CD14-positive monocyte (primary cell): ENCODE results near the gene BOLA3. TPM values are rescaled to one million over a fixed set of nuclear protein-coding genes. Genes with fewer than 3 reads are reported as not detected.
A peak's percentile ranks its signal among the peaks of the same experiment; 100 is the strongest.
"Not testable (repeated sequence)": the region's sequence is repeated elsewhere in the genome, so short reads cannot be mapped to it uniquely, and the experiment has no call there.

Source experiments
- DNase-seq, 3 donors: peaks; one replicate each; pipeline ENCODE4 v3.0.0-alpha.2; 2011 to 2022
- H2AFZ ChIP-seq: 2 replicates; pipeline ENCODE4 v1.6.0; 2012; ENCODE audit warnings: mild to moderate bottlenecking, low read depth, low read length, inconsistent platforms; ENCODE audit not compliant: insufficient read depth, poor library complexity, severe bottlenecking
- H3K27ac ChIP-seq, 2 donors: 1 replicate in 1 of 2; 2 replicates in 1 of 2; pipeline ENCODE4 v1.5.1; 2012 to 2013; ENCODE audit warnings: low read length in 2 of 2, control low read depth in 1 of 2, inconsistent platforms in 1 of 2, low read depth in 1 of 2, mild to moderate bottlenecking in 1 of 2
- H3K27me3 ChIP-seq, 2 donors: one replicate each; pipeline versions ENCODE4 v1.6.0 to v1.6.1; 2011 to 2013; ENCODE audit warnings: low read length in 2 of 2; ENCODE audit not compliant: control insufficient read depth in 2 of 2, insufficient read depth in 2 of 2
- H3K36me3 ChIP-seq, 2 donors: replicated peaks in 1 of 2; 1 replicate in 1 of 2; 2 replicates in 1 of 2; pipeline versions ENCODE4 v1.5.1 to v1.6.1; 2012 to 2013; ENCODE audit warnings: low read length in 2 of 2, control low read depth in 1 of 2, inconsistent platforms in 1 of 2, mild to moderate bottlenecking in 1 of 2; ENCODE audit not compliant: insufficient read depth in 2 of 2, control insufficient read depth in 1 of 2
- H3K4me1 ChIP-seq, 2 donors: 1 replicate in 1 of 2; 2 replicates in 1 of 2; pipeline versions ENCODE4 v1.5.1 to v1.6.1; 2012 to 2013; ENCODE audit warnings: low read length in 2 of 2, control low read depth in 1 of 2, inconsistent platforms in 1 of 2, mild to moderate bottlenecking in 1 of 2, moderate library complexity in 1 of 2; ENCODE audit not compliant: insufficient read depth in 2 of 2, control insufficient read depth in 1 of 2
- H3K4me2 ChIP-seq: replicated peaks from 2 replicates; pipeline ENCODE3; 2012; ENCODE audit warnings: low read length, moderate library complexity, mild to moderate bottlenecking; ENCODE audit not compliant: poor library complexity, severe bottlenecking; ENCODE audit errors: extremely low read depth
- H3K4me3 ChIP-seq, 3 experiments: fragments of 200-600 bp in 1 of 3; sonication (generic) in 1 of 3; replicated peaks in 1 of 3; 1 replicate in 2 of 3; 2 replicates in 1 of 3; pipeline ENCODE4 v1.5.1; 2011 to 2013; ENCODE audit warnings: low read length in 3 of 3, mild to moderate bottlenecking in 3 of 3, control low read depth in 2 of 3, low read depth in 2 of 3, inconsistent platforms in 1 of 3, moderate library complexity in 1 of 3
- H3K79me2 ChIP-seq: 2 replicates; pipeline ENCODE4 v1.6.0; 2012; ENCODE audit warnings: mild to moderate bottlenecking, control low read depth, inconsistent platforms, low read length, moderate library complexity; ENCODE audit not compliant: insufficient read depth
- H3K9ac ChIP-seq: 2 replicates; pipeline ENCODE4 v1.6.0; 2017; ENCODE audit warnings: low read length, mild to moderate bottlenecking; ENCODE audit not compliant: insufficient read depth, poor library complexity, severe bottlenecking
- H3K9me3 ChIP-seq, 2 donors: replicated peaks in 1 of 2; 1 replicate in 1 of 2; 2 replicates in 1 of 2; pipeline versions ENCODE4 v1.5.1 to v1.6.1; 2012 to 2013; ENCODE audit warnings: low read length in 2 of 2, control low read depth in 1 of 2; ENCODE audit not compliant: control insufficient read depth in 1 of 2, insufficient read depth in 1 of 2
- H4K20me1 ChIP-seq: 2 replicates; pipeline ENCODE4 v1.6.0; 2012; ENCODE audit warnings: mild to moderate bottlenecking, low read length, control low read depth, moderate library complexity; ENCODE audit not compliant: insufficient read depth
- H3K27ac Mint-ChIP-seq, 7 donors: one replicate each; pipeline ENCODE4 v1.8.0; 2020; ENCODE audit warnings: mild to moderate bottlenecking in 7 of 7, mixed read lengths in 7 of 7, moderate library complexity in 6 of 7, inconsistent platforms in 2 of 7
- H3K27me3 Mint-ChIP-seq, 3 donors: one replicate each; pipeline ENCODE4 v1.8.0; 2021 to 2022; ENCODE audit warnings: low read depth in 3 of 3, mild to moderate bottlenecking in 3 of 3, mixed read lengths in 3 of 3, moderate library complexity in 3 of 3, inconsistent platforms in 1 of 3
- H3K36me3 Mint-ChIP-seq, 2 donors: one replicate each; pipeline ENCODE4 v1.8.0; 2020; ENCODE audit warnings: mixed read lengths in 2 of 2, inconsistent platforms in 1 of 2, mild to moderate bottlenecking in 1 of 2
- H3K4me1 Mint-ChIP-seq: one replicate; pipeline ENCODE4 v1.8.0; 2020; ENCODE audit warnings: mild to moderate bottlenecking, mixed read lengths
- H3K4me3 Mint-ChIP-seq, 2 donors: one replicate each; pipeline ENCODE4 v1.8.0; 2020; ENCODE audit warnings: mild to moderate bottlenecking in 2 of 2, mixed read lengths in 2 of 2, moderate library complexity in 1 of 2
- H3K9me3 Mint-ChIP-seq, 7 donors: one replicate each; pipeline ENCODE4 v1.8.0; 2020 to 2022; ENCODE audit warnings: mixed read lengths in 7 of 7, mild to moderate bottlenecking in 6 of 7, moderate library complexity in 6 of 7, inconsistent platforms in 2 of 7
- CTCF ChIP-seq: fragments of 200-600 bp; IDR thresholded peaks from one replicate; pipeline ENCODE4 v1.8.0; 2022; ENCODE audit warnings: antibody characterized with exemption, mild to moderate bottlenecking
- WGBS: methylation state at CpG from one replicate; pipeline ENCODE4 v1.1.5; 2013; ENCODE audit warnings: missing lambda C conversion rate; ENCODE audit not compliant: insufficient coverage; 5-methylcytosine and 5-hydroxymethylcytosine counted together
- intact Hi-C, 2 donors: fragments of 100-400 bp; cut with micrococcal nuclease; formaldehyde crosslinking; loops; one replicate each; pipeline versions ENCODE4 v1.15.0 to v1.15.1; 2023
- polyA plus RNA-seq, 3 donors: library from polyadenylated mRNA; depleted of rRNA in 1 of 3; unstranded in 2 of 3; stranded (reverse) in 1 of 3; fragments of 300-500 nt in 2 of 3; fragments of >200 nt in 1 of 3; fragmentation: Illumina TruSeq in 2 of 3; gene quantifications; 1 replicate in 2 of 3; 2 replicates in 1 of 3; pipeline ENCODE4 v1.2.3, GENCODE V29; 2012 to 2021

BOLA3 gene
- polyA plus RNA-seq, 3 donors, result 3.9 to 8.0 (median 7.7) TPM

- no peak overlapping the region for H3K27ac Mint-ChIP-seq
- H3K4me3 Mint-ChIP-seq, result no peak overlapping the region
- Histone ChIP-seq H3K36me3 (no peaks in the 10 kb centered on the region), H3K4me3 (no peak overlapping the region), H2AFZ (no peak overlapping the region), H3K79me2 (peaks cover 12% of the 10 kb centered on the region), H3K9ac (no peak overlapping the region), H3K27ac (no peak overlapping the region), H3K27me3 (no peaks in the 10 kb centered on the region), H4K20me1 (no peaks in the 10 kb centered on the region), H3K9me3 (no peaks in the 10 kb centered on the region), H3K4me1 (peaks cover 43 to 53% of the 10 kb centered on the region in 2 donors), H3K4me2 (no peak overlapping the region)
- peaks cover 0 to 8% (median 0%) of the 10 kb centered on the region in 3 donors for H3K27me3 Mint-ChIP-seq
- TF ChIP-seq CTCF, result no peak
- peaks cover 44% of the 10 kb centered on the region for H3K4me1 Mint-ChIP-seq
- no peaks in the 10 kb centered on the region for H3K36me3 Mint-ChIP-seq
- intact Hi-C loops, result no loop called here
- peaks cover 0 to 2% (median 0%) of the 10 kb centered on the region in 7 donors for H3K9me3 Mint-ChIP-seq
- WGBS, result 100% methylated on average over 1 of the region's 3 CpGs
- no peak for DNase-seq
Observed at GRCh38 chr2:74188696-74189095, 41.0 kb upstream of the BOLA3 start.

GRCh38 chr2:74188018-74188601, 40.4 kb upstream of the BOLA3 start:
- Mint-ChIP-seq H3K27ac (peak overlapping the region; percentile 6 to 74 (median 52)), H3K36me3 (no peaks in the 10 kb centered on the region), H3K9me3 (peaks cover 0 to 2% (median 0%) of the 10 kb centered on the region in 7 donors), H3K4me3 (no peak overlapping the region), H3K27me3 (peaks cover 0 to 8% (median 0%) of the 10 kb centered on the region in 3 donors), H3K4me1 (peaks cover 47% of the 10 kb centered on the region)
- TF ChIP-seq CTCF, result no peak
- Histone ChIP-seq H3K27me3 (no peaks in the 10 kb centered on the region), H3K9ac (no peak overlapping the region), H2AFZ (no peak overlapping the region), H3K79me2 (peaks cover 12% of the 10 kb centered on the region), H3K9me3 (no peaks in the 10 kb centered on the region), H3K27ac (peak overlapping the region in 1 of 2 donors; percentile 54), H3K4me3 (no peak overlapping the region), H4K20me1 (no peaks in the 10 kb centered on the region), H3K4me2 (no peak overlapping the region), H3K4me1 (peaks cover 49 to 59% of the 10 kb centered on the region in 2 donors), H3K36me3 (no peaks in the 10 kb centered on the region)
- 96% methylated on average over 5 of the region's 6 CpGs for WGBS
- no peak for DNase-seq
- intact Hi-C loops, result no loop called here

GRCh38 chr2:74186706-74187105, 39.0 kb upstream of the BOLA3 start:
- H3K27me3 ChIP-seq, H3K36me3 Mint-ChIP-seq, H3K27me3 Mint-ChIP-seq, DNase-seq, H3K36me3 ChIP-seq, H3K9me3 ChIP-seq, H3K4me2 ChIP-seq, H3K9me3 Mint-ChIP-seq, intact Hi-C loops, H4K20me1 ChIP-seq: not testable (repeated sequence)
- WGBS, result 97% methylated on average over 6 of the region's 15 CpGs
- Histone ChIP-seq H3K4me3 (peak overlapping the region in 1 of 3 experiments; percentile 55), H2AFZ (peak overlapping the region; percentile 19), H3K9ac (peak overlapping the region; percentile 75), H3K79me2 (peaks cover 12% of the 10 kb centered on the region), H3K27ac (peak overlapping the region; percentile 92 to 97), H3K4me1 (peaks cover 61 to 72% of the 10 kb centered on the region in 2 donors)
- peak overlapping the region in 1 of 2 donors; percentile 31 for H3K4me3 Mint-ChIP-seq
- H3K27ac Mint-ChIP-seq, result peak overlapping the region; percentile 99 to 100 (median 100)
- peaks cover 55% of the 10 kb centered on the region for H3K4me1 Mint-ChIP-seq
